Ishikawa (cell line): ENCODE results near the gene EMC8.

Experiments
- CEBPB ChIP-seq: IDR thresholded peaks from 2 replicates; pipeline ENCODE4 v1.6.1; 2012
- CREB1 ChIP-seq: IDR thresholded peaks from 2 replicates; pipeline ENCODE4 v1.6.1; 2012; ENCODE audit warnings: low read depth
- EGR1 ChIP-seq: IDR thresholded peaks from 2 replicates; pipeline ENCODE4 v1.6.1; 2012
- EP300 ChIP-seq: IDR thresholded peaks from 2 replicates; pipeline ENCODE4 v1.6.1; 2012; ENCODE audit warnings: borderline replicate concordance
- FOXM1 ChIP-seq: IDR thresholded peaks from 2 replicates; pipeline ENCODE4 v1.6.1; 2012; ENCODE audit warnings: low read depth, borderline replicate concordance
- NFIC ChIP-seq: IDR thresholded peaks from 2 replicates; pipeline ENCODE4 v1.6.1; 2012
- RAD21 ChIP-seq: IDR thresholded peaks from 2 replicates; pipeline ENCODE4 v1.6.1; 2012; ENCODE audit warnings: low read depth
- REST ChIP-seq: IDR thresholded peaks from 2 replicates; pipeline ENCODE4 v1.6.1; 2012; ENCODE audit warnings: low read depth, mild to moderate bottlenecking
- TAF1 ChIP-seq: IDR thresholded peaks from 2 replicates; pipeline ENCODE4 v1.6.1; 2012; ENCODE audit warnings: low read depth, mild to moderate bottlenecking
- TCF12 ChIP-seq: IDR thresholded peaks from 2 replicates; pipeline ENCODE4 v1.6.1; 2012; ENCODE audit warnings: low read depth
- TEAD4 ChIP-seq: IDR thresholded peaks from 2 replicates; pipeline ENCODE4 v1.6.1; 2012
- USF1 ChIP-seq: IDR thresholded peaks from 2 replicates; pipeline ENCODE4 v1.6.1; 2012
- YY1 ChIP-seq: IDR thresholded peaks from 2 replicates; pipeline ENCODE4 v1.6.1; 2012; ENCODE audit warnings: low read depth
- ZBTB7A ChIP-seq: IDR thresholded peaks from 2 replicates; pipeline ENCODE4 v1.6.1; 2012; ENCODE audit warnings: low read depth
- TF ChIP-seq, protein P1 (sequence below): IDR thresholded peaks from 2 replicates; pipeline ENCODE4 v1.6.1; 2012

Gene EMC8

GRCh38 chr16:85793662-85794298, 5.6 kb downstream of the EMC8 start:
- TF ChIP-seq FOXM1 = no peak

- TF ChIP-seq NFIC = no peak
Measured at GRCh38 chr16:85789773-85790172, 9.6 kb downstream of the EMC8 start.

DNA sequence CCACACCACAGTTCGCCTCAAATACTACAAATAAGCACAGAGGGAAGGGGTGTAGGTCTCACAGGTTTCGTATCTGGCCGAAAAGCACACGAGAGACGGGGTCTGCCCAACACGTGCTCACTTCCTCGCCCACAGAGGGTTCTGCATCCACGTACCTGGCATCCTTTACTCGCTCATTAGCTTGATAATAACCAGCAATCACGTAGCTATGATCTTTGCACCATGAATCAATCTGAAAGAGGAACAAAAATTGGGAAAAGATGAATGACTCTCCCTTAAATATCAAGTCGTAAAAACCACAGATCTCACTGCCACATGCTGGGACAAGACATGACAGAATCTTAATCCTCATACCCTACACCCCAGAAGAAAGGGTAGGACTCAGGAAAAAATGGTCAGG, 10.5 kb downstream of the EMC8 start:
- no peak for TF ChIP-seq EP300
- TF ChIP-seq EGR1 = no peak
- TF ChIP-seq, protein P1, sequence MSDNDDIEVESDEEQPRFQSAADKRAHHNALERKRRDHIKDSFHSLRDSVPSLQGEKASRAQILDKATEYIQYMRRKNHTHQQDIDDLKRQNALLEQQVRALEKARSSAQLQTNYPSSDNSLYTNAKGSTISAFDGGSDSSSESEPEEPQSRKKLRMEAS = no peak
- TF ChIP-seq CEBPB = no peak
- TF ChIP-seq NFIC = no peak
- no peak for TF ChIP-seq FOXM1
- no peak for TF ChIP-seq ZBTB7A
- no peak for TF ChIP-seq TEAD4
- TF ChIP-seq YY1 = no peak
- no peak for TF ChIP-seq CREB1
- TF ChIP-seq TCF12 = no peak
- TF ChIP-seq USF1 = no peak
- no peak for TF ChIP-seq REST

GRCh38 chr16:85785927-85786326, 13.4 kb downstream of the EMC8 start:
- TF ChIP-seq ZBTB7A (no peak), TAF1 (no peak), YY1 (no peak), CREB1 (no peak), FOXM1 (no peak), RAD21 (no peak), REST (no peak), TEAD4 (no peak)
- TF ChIP-seq, protein P1 = no peak

GRCh38 chr16:85784813-85785212, 14.5 kb downstream of the EMC8 start:
- TF ChIP-seq EP300 (no peak), RAD21 (no peak), EGR1 (no peak), TEAD4 (no peak), TAF1 (no peak), USF1 (no peak), REST (no peak), YY1 (no peak), CEBPB (no peak), CREB1 (no peak), TCF12 (no peak), FOXM1 (no peak)
- TF ChIP-seq, protein P1 = no peak

DNA sequence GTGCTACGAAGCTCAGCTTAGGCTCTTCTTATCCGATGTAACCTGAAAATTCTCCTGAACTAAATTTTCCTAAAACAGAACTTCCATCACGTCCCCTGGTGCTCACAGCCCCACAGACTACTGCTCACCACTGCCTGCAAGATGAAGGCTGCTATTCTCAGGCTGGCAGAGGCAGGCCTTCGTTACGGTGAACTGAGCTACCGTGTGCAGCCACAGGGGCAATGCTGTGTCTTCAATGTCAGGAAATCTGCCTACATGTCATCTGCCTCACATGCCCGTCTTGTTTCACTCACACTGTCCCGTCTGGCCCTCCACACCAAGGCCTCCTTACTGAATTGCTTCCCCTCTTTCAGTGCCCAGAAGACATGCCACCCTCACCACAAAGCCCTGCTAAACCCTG, 15.9 kb downstream of the EMC8 start:
- TF ChIP-seq USF1 = no peak
- TF ChIP-seq EP300 = no peak
- no peak for TF ChIP-seq EGR1
- no peak for TF ChIP-seq REST
- no peak for TF ChIP-seq CREB1
- TF ChIP-seq, protein P1 = no peak
- no peak for TF ChIP-seq YY1
- TF ChIP-seq FOXM1 = no peak
- TF ChIP-seq TEAD4 = no peak
- TF ChIP-seq ZBTB7A = no peak
- no peak for TF ChIP-seq NFIC
- no peak for TF ChIP-seq TAF1
- no peak for TF ChIP-seq RAD21
- no peak for TF ChIP-seq CEBPB
- TF ChIP-seq TCF12 = no peak
